RWPE1 (cell line): ENCODE measurements around the gene KDM8.
A peak's percentile ranks its signal among the peaks of the same experiment; 100 is the strongest.
"Not testable (repeated sequence)": the region's sequence is repeated elsewhere in the genome, so short reads cannot be mapped to it uniquely, and the experiment has no call there.

ENCODE experiments used
- CTCF ChIA-PET: fragments of 350-600 bp; sonication (Branson Sonifier 250); formaldehyde crosslinking; extraction: SDS; loops from one replicate; lab custom pipeline; 2021; lab: Yijun Ruan, JAX
- POLR2A ChIA-PET: fragments of 400-600 bp; formaldehyde crosslinking; extraction: SDS; loops from one replicate; lab custom pipeline; 2020; ENCODE audit warnings: antibody characterized with exemption; ENCODE audit not compliant: low non-redundant PET; lab: Yijun Ruan, JAX
- DNase-seq: peaks from one replicate; pipeline ENCODE4 v3.0.0; 2012; ENCODE audit warnings: low spot score
- H3K27ac ChIP-seq: fragments of 450-650 bp; 2 replicates; pipeline ENCODE4 v1.5.1; 2017
- TF ChIP-seq, protein P1 (sequence below): fragments of 450-650 bp; conservative IDR thresholded peaks from 2 replicates; pipeline ENCODE4 v1.5.1; 2017; ENCODE audit warnings: low read depth, mild to moderate bottlenecking

KDM8 gene

GRCh38 chr16:27195941-27196595 is 7.3 kb upstream of the KDM8 start:
- no peak overlapping the region for H3K27ac ChIP-seq
- DNase-seq = no peak
- TF ChIP-seq, protein P1, sequence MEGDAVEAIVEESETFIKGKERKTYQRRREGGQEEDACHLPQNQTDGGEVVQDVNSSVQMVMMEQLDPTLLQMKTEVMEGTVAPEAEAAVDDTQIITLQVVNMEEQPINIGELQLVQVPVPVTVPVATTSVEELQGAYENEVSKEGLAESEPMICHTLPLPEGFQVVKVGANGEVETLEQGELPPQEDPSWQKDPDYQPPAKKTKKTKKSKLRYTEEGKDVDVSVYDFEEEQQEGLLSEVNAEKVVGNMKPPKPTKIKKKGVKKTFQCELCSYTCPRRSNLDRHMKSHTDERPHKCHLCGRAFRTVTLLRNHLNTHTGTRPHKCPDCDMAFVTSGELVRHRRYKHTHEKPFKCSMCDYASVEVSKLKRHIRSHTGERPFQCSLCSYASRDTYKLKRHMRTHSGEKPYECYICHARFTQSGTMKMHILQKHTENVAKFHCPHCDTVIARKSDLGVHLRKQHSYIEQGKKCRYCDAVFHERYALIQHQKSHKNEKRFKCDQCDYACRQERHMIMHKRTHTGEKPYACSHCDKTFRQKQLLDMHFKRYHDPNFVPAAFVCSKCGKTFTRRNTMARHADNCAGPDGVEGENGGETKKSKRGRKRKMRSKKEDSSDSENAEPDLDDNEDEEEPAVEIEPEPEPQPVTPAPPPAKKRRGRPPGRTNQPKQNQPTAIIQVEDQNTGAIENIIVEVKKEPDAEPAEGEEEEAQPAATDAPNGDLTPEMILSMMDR = no peak
- CTCF ChIA-PET = interaction anchor here (0.7 to 1.3 kb wide), 2 partner anchors 16 to 172 kb away, joined by 3 read pairs; no protein-coding TSS in a partner anchor
- POLR2A ChIA-PET = no interaction called here

GRCh38 chr16:27197004-27197403 is 6.3 kb upstream of the KDM8 start:
- H3K27ac ChIP-seq = no peak overlapping the region
- TF ChIP-seq, protein P1 = no peak
- ChIA-PET CTCF (no interaction called here), POLR2A (no interaction called here)
- DNase-seq = no peak

DNA sequence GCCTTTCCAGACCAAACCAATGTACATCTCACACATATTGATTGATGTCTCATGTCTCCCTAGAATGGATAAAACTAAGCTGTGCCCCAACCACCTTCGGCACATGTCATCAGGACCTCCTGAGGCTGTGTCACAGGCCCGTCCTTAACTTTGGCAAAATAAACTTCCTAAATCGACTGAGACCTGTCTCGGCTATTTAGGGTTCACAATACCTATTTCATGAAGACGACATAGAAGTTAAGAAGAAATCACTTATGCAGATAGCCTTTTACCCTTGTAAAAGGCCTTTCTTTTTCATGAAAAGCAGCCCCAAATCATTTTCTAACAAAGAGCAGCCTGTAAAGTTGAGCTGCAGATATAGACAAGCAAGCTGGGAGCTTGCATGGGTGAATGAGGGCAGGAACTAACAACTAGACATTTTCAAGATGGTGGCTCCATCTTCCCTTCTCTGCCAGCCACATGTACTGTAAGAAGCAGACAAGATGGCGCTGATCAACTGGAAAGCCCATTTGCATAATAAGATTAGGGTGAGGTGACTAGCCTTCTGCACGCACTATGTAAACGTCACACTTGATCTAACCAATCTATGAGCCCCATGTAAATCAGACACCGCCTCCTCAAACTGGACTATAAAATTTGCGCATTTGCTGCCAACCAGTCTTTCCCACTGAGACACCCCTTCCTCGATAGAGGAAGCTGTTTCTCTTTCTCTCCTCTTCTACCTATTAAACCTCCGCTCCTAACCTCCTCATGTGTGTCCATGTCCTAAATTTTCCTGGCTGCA is 4.7 kb upstream of the KDM8 start:
- no peak overlapping the region for H3K27ac ChIP-seq
- CTCF ChIA-PET = no interaction called here
- DNase-seq = no peak
- POLR2A ChIA-PET = no interaction called here
- TF ChIP-seq, protein P1 = no peak

- no peak overlapping the region for H3K27ac ChIP-seq
- ChIA-PET POLR2A (no interaction called here), CTCF (no interaction called here)
- TF ChIP-seq, protein P1 = no peak
- DNase-seq = no peak
Measured at GRCh38 chr16:27199235-27199586, 4.1 kb upstream of the KDM8 start.

- H3K27ac ChIP-seq = no peak overlapping the region
- CTCF ChIA-PET = no interaction called here
- POLR2A ChIA-PET = no interaction called here
- no peak for DNase-seq
- TF ChIP-seq, protein P1 = no peak
Measured at GRCh38 chr16:27199736-27200135, 3.6 kb upstream of the KDM8 start.

DNA sequence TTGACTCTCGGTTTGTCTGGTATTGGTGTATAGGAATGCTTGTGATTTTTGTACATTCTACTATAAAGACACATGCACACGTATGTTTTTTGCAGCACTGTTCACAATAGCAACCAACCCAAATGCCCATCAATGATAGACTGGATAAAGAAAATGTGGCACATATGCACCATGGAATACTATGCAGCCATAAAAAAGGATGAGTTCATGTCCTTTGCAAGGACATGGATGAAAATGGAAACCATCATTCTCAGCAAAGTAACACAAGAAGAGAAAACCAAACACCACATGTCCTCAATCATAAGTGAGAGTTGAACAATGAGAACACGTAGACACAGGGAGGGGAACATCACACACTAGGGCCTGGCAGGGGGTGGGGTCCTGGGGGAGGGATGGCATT is 2.4 kb upstream of the KDM8 start:
- CTCF ChIA-PET, H3K27ac ChIP-seq, POLR2A ChIA-PET, DNase-seq: not testable (repeated sequence)

DNA sequence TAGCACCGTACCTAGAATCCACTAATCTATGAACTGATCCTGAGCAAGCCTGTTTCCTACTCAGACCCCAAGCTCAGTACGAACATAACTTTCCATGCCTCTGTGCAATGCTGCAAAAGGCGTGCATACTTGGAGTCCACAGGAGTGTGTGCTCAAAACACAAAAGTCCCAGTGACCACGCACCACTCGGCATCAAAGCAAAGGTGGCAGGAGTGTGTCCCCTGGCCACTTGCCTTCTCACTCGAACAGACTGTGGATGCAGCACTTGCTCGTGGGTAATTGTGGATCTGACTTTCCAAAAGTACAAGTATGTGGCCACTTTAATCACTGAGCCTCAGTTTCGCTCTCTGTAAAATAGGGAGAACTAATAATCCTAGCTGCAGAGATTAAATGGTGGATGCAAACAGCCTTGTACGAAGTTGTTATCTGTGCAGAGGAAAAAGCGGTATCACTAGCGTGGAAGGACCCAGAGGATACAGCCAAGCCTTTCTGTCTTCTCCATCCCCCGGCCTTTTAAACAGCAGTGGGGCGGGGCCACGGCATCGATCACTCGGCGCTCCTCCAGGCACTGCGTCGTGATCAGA is 311 bp upstream of the KDM8 start:
- ChIA-PET POLR2A (no interaction called here), CTCF (no interaction called here)
- TF ChIP-seq, protein P1 = no peak
- peak; percentile 85 for DNase-seq
- peak overlapping the region; percentile 94 for H3K27ac ChIP-seq
